ENCODE measurements around the gene MGAT3. TPM values are rescaled to one million over a fixed set of nuclear protein-coding genes. Genes with fewer than 3 reads are reported as not detected.

The MGAT3 gene
- total and polyA plus RNA-seq, 2 of the 13 experiments (the other 11 are each of a cell fraction or from before 2014, with no cell fraction given), result 0.11 to 0.15 TPM

DNA sequence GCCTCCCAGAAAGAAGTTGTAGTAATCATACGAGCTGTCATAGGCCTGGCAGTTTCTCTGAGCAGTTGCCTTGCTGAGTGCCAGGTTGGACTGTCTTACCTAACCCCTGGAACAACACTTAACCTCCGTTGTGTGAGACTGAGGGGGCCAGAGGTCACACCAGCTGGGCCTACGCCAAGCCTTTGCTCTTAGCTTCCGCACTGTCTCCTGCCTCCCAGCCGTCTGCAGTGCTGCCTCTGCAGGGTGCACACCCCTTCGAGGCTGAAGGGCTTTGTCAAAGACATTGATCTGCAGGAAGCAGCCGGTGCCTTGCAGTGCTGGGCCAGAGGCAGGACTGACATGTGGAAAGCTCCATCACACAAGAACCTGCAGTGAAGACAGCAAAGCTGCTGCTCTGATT lies 40.5 kb upstream of the MGAT3 start:
- ChIA-PET POLR2A (no interaction called here), CTCF (ENCODE audit: low intra/inter-chr PET ratio, low total read pairs) (no interaction called here)
- FAIRE-seq, result no peak
- Histone ChIP-seq H3K9ac (ENCODE audit: insufficient read depth, low read depth, low read length) (no peak overlapping the region), H3K9me3 (ENCODE audit: low read length) (no peaks in the 10 kb centered on the region), H3K36me3 (replicated peaks in 1 of 2; ENCODE audit: control insufficient read depth in 1 of 2, insufficient read depth in 2 of 2, low read length in 2 of 2) (peaks cover 22 to 51% of the 10 kb centered on the region in 2 experiments), H3K4me1 (ENCODE audit: insufficient read depth, low read length) (no peaks in the 10 kb centered on the region), H4K20me1 (ENCODE audit: insufficient read depth, low read length) (no peaks in the 10 kb centered on the region), H3K4me2 (ENCODE audit: low read depth, low read length) (no peak overlapping the region), H3K27me3 (ENCODE audit: control insufficient read depth in 1 of 2, insufficient read depth in 2 of 2, low read length in 2 of 2) (no peaks in the 10 kb centered on the region), H3K27ac (ENCODE audit: extremely low read length, insufficient read depth, low read length) (no peak overlapping the region), H3K79me2 (ENCODE audit: insufficient read depth, low read length) (no peaks in the 10 kb centered on the region), H2AFZ (ENCODE audit: low read length) (no peak overlapping the region), H3K4me3 (replicated peaks in 1 of 3; ENCODE audit: insufficient read depth in 1 of 3, low read depth in 2 of 3, low read length in 3 of 3) (no peak overlapping the region)
- 93% methylated on average over 3 of the region's 7 CpGs for WGBS (ENCODE audit: low lambda C conversion rate)
- BruUV-seq (replicated peaks), result no TSS peak
- DNase-seq (ENCODE audit: low spot score), result no peak
- no peak for ATAC-seq
- intact Hi-C loops (cut with micrococcal nuclease; ENCODE audit: unreplicated experiment) (no loop called here), in situ Hi-C loops (cut with HindIII; ENCODE audit: extremely low pct_ligation_motif_present, low pct_unique_long_range_greater_than_20kb) (no loop called here)
- TF ChIP-seq HDAC1 (CRISPR knock-in tag; IDR thresholded peaks at IDR 0.05), result no peak
- no peak for TF ChIP-seq ZNF678 (CRISPR knock-in tag; IDR thresholded peaks at IDR 0.05)
- TF ChIP-seq, protein P1, sequence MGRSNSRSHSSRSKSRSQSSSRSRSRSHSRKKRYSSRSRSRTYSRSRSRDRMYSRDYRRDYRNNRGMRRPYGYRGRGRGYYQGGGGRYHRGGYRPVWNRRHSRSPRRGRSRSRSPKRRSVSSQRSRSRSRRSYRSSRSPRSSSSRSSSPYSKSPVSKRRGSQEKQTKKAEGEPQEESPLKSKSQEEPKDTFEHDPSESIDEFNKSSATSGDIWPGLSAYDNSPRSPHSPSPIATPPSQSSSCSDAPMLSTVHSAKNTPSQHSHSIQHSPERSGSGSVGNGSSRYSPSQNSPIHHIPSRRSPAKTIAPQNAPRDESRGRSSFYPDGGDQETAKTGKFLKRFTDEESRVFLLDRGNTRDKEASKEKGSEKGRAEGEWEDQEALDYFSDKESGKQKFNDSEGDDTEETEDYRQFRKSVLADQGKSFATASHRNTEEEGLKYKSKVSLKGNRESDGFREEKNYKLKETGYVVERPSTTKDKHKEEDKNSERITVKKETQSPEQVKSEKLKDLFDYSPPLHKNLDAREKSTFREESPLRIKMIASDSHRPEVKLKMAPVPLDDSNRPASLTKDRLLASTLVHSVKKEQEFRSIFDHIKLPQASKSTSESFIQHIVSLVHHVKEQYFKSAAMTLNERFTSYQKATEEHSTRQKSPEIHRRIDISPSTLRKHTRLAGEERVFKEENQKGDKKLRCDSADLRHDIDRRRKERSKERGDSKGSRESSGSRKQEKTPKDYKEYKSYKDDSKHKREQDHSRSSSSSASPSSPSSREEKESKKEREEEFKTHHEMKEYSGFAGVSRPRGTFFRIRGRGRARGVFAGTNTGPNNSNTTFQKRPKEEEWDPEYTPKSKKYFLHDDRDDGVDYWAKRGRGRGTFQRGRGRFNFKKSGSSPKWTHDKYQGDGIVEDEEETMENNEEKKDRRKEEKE (IDR thresholded peaks at IDR 0.05), result no peak
- TF ChIP-seq TBP (CRISPR knock-in tag; IDR thresholded peaks at IDR 0.05), result no peak
- TF ChIP-seq ZNF24 (IDR thresholded peaks at IDR 0.05), result no peak
- TF ChIP-seq ZNF350 (CRISPR knock-in tag; IDR thresholded peaks at IDR 0.05; ENCODE audit: borderline replicate concordance, low read depth), result no peak
- TF ChIP-seq, protein P2, sequence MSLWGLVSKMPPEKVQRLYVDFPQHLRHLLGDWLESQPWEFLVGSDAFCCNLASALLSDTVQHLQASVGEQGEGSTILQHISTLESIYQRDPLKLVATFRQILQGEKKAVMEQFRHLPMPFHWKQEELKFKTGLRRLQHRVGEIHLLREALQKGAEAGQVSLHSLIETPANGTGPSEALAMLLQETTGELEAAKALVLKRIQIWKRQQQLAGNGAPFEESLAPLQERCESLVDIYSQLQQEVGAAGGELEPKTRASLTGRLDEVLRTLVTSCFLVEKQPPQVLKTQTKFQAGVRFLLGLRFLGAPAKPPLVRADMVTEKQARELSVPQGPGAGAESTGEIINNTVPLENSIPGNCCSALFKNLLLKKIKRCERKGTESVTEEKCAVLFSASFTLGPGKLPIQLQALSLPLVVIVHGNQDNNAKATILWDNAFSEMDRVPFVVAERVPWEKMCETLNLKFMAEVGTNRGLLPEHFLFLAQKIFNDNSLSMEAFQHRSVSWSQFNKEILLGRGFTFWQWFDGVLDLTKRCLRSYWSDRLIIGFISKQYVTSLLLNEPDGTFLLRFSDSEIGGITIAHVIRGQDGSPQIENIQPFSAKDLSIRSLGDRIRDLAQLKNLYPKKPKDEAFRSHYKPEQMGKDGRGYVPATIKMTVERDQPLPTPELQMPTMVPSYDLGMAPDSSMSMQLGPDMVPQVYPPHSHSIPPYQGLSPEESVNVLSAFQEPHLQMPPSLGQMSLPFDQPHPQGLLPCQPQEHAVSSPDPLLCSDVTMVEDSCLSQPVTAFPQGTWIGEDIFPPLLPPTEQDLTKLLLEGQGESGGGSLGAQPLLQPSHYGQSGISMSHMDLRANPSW (CRISPR knock-in tag; IDR thresholded peaks at IDR 0.05; ENCODE audit: borderline replicate concordance), result no peak
- no peak for TF ChIP-seq KDM4B (CRISPR knock-in tag; IDR thresholded peaks at IDR 0.05)
- TF ChIP-seq JDP2 (CRISPR knock-in tag; IDR thresholded peaks at IDR 0.05; ENCODE audit: borderline replicate concordance), result no peak
- TF ChIP-seq ZEB1 (IDR thresholded peaks at IDR 0.05; ENCODE audit: insufficient replicate concordance, low read depth), result no peak
- TF ChIP-seq HDAC2 (CRISPR knock-in tag; IDR thresholded peaks at IDR 0.05), result no peak
- TF ChIP-seq, protein P3, sequence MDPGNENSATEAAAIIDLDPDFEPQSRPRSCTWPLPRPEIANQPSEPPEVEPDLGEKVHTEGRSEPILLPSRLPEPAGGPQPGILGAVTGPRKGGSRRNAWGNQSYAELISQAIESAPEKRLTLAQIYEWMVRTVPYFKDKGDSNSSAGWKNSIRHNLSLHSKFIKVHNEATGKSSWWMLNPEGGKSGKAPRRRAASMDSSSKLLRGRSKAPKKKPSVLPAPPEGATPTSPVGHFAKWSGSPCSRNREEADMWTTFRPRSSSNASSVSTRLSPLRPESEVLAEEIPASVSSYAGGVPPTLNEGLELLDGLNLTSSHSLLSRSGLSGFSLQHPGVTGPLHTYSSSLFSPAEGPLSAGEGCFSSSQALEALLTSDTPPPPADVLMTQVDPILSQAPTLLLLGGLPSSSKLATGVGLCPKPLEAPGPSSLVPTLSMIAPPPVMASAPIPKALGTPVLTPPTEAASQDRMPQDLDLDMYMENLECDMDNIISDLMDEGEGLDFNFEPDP (CRISPR knock-in tag; conservative IDR thresholded peaks at IDR 0.05), result no peak
- TF ChIP-seq SALL1 (CRISPR knock-in tag; IDR thresholded peaks at IDR 0.05), result no peak
- TF ChIP-seq ZNF75D (CRISPR knock-in tag; IDR thresholded peaks at IDR 0.05; ENCODE audit: borderline replicate concordance), result no peak
- no peak for TF ChIP-seq ZNF367 (CRISPR knock-in tag; IDR thresholded peaks at IDR 0.05; ENCODE audit: borderline replicate concordance)
- TF ChIP-seq ZNF841 (CRISPR knock-in tag; IDR thresholded peaks at IDR 0.05; ENCODE audit: borderline replicate concordance), result no peak
- TF ChIP-seq NFIB (CRISPR knock-in tag; IDR thresholded peaks at IDR 0.05; ENCODE audit: borderline replicate concordance), result no peak
